HG02981 (cell line): Measurements from ENCODE around the gene KBTBD4.

Source experiments
- ATAC-seq: cut with Tn5 transposase; IDR thresholded peaks from one replicate; pipeline ENCODE4 v1.9.1; 2021; ENCODE audit warnings: mild to moderate bottlenecking, moderate library complexity; ENCODE audit not compliant: unreplicated experiment

KBTBD4 gene

GRCh38 chr11:47578524-47579494 is at the start of gene KBTBD4, which contains the start of gene NDUFS3:
KBTBD4 (minus strand) TSS chr11:47578970; CDS start chr11:47578951, 19 bp downstream.
NDUFS3 (plus strand) TSS chr11:47579074; CDS start chr11:47579092, 18 bp downstream.
- ATAC-seq: peak; percentile 89

- no peak for ATAC-seq
These were observed 49.3 kb upstream of the KBTBD4 start for GRCh38 chr11:47628026-47628425.

- no peak for ATAC-seq
These were observed 47.5 kb upstream of the KBTBD4 start for GRCh38 chr11:47626234-47626633.

GRCh38 chr11:47620836-47621378 is 42.1 kb upstream of the KBTBD4 start:
- no peak for ATAC-seq

GRCh38 chr11:47617417-47617809 is 38.6 kb upstream of the KBTBD4 start:
- no peak for ATAC-seq

GRCh38 chr11:47616726-47617416 is 38.1 kb upstream of the KBTBD4 start:
- ATAC-seq: no peak

- ATAC-seq: no peak
These were observed 36.5 kb upstream of the KBTBD4 start for GRCh38 chr11:47615249-47615648.

GRCh38 chr11:47611348-47611794 is 32.6 kb upstream of the KBTBD4 start:
- ATAC-seq: peak; percentile 71

- no peak for ATAC-seq
These were observed 30.9 kb upstream of the KBTBD4 start for GRCh38 chr11:47609675-47610074.

- no peak for ATAC-seq
These were observed 28.6 kb upstream of the KBTBD4 start for GRCh38 chr11:47607380-47607779.

- no peak for ATAC-seq
These were observed 28.0 kb upstream of the KBTBD4 start for GRCh38 chr11:47606731-47607130.

- no peak for ATAC-seq
These were observed 27.2 kb upstream of the KBTBD4 start for GRCh38 chr11:47605921-47606320.

GRCh38 chr11:47603295-47603694 is 24.5 kb upstream of the KBTBD4 start:
- ATAC-seq: no peak

- no peak for ATAC-seq
These were observed 21.1 kb upstream of the KBTBD4 start for GRCh38 chr11:47599902-47600301.

- no peak for ATAC-seq
These were observed 17.2 kb upstream of the KBTBD4 start for GRCh38 chr11:47595967-47596366.

- no peak for ATAC-seq
These were observed 16.3 kb upstream of the KBTBD4 start for GRCh38 chr11:47595029-47595428.

- no peak for ATAC-seq
These were observed 15.4 kb upstream of the KBTBD4 start, which contains the start of gene C1QTNF4 for GRCh38 chr11:47593934-47594855. C1QTNF4 (minus strand) TSS chr11:47594411; CDS start chr11:47590810, 3,601 bp downstream.

GRCh38 chr11:47593492-47593933 is 14.7 kb upstream of the KBTBD4 start:
- ATAC-seq: no peak

GRCh38 chr11:47592970-47593369 is 14.2 kb upstream of the KBTBD4 start:
- no peak for ATAC-seq

- no peak for ATAC-seq
These were observed 13.5 kb upstream of the KBTBD4 start for GRCh38 chr11:47592251-47592650.
